ENCODE measurements around the gene IRGC. TPM values are rescaled to one million over a fixed set of nuclear protein-coding genes. Genes with fewer than 3 reads are reported as not detected.

IRGC gene
- total RNA-seq, 1 experiment from 2014 or later, result not detected

DNA sequence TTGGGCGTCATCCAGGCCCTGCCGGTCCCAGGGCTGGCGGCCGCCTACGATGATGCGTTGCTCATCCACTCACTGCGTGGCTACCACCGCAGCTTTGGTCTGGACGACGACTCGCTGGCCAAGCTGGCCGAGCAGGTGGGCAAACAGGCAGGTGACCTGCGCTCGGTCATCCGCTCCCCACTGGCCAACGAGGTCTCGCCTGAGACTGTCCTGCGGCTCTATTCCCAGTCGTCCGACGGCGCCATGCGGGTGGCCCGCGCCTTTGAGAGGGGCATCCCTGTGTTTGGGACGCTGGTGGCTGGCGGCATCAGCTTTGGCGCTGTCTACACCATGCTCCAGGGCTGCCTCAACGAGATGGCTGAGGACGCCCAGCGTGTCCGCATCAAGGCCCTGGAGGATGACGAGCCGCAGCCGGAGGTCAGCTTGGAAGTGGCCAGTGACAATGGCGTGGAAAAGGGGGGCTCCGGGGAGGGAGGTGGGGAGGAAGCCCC lies 3.5 kb downstream of the IRGC start:
- Histone ChIP-seq H2BK15ac (ENCODE audit: low read depth, low read length) (no peak overlapping the region), H4K91ac (ENCODE audit: insufficient read length, low read depth, low read length) (no peak overlapping the region), H4K20me1 (ENCODE audit: control insufficient read depth, insufficient read depth, insufficient read length) (no peaks in the 10 kb centered on the region), H3K18ac (ENCODE audit: insufficient read length, low read depth, low read length) (no peak overlapping the region), H2AK5ac (ENCODE audit: insufficient read length, low read length) (no peak overlapping the region), H2AFZ (ENCODE audit: low read length) (no peak overlapping the region), H3K56ac (ENCODE audit: insufficient read length, low read depth, low read length) (no peak overlapping the region), H3K27ac (ENCODE audit: insufficient read length, low read depth, low read length) (no peak overlapping the region), H3T11ph (ENCODE audit: low read length) (no peak overlapping the region), H4K5ac (ENCODE audit: insufficient read length, low read depth, low read length) (no peak overlapping the region), H3K79me1 (ENCODE audit: insufficient read depth, low read depth, low read length, poor library complexity, severe bottlenecking) (no peaks in the 10 kb centered on the region), H2BK12ac (ENCODE audit: insufficient read length, low read depth, low read length) (no peak overlapping the region), H3K4ac (ENCODE audit: low read depth, low read length) (no peak overlapping the region), H3K14ac (ENCODE audit: insufficient read depth, low read length) (no peak overlapping the region), H3K4me2 (ENCODE audit: insufficient read depth, insufficient read length, low read length) (no peak overlapping the region), H4K8ac (replicated peaks; ENCODE audit: insufficient read length, low read depth, low read length) (no peak overlapping the region), H2BK5ac (ENCODE audit: insufficient read length, low read length) (no peak overlapping the region), H3K23ac (ENCODE audit: insufficient read length, low read depth, low read length) (no peak overlapping the region), H3K27me3 (ENCODE audit: insufficient read depth, low read length) (no peaks in the 10 kb centered on the region), H2BK120ac (ENCODE audit: low read depth, low read length, poor library complexity, severe bottlenecking) (no peak overlapping the region), H3K9ac (ENCODE audit: extremely low read depth, insufficient read length, low read length) (no peak overlapping the region), H3K23me2 (ENCODE audit: insufficient read length, low read depth, low read length, poor library complexity, severe bottlenecking) (peaks cover 2% of the 10 kb centered on the region), H3K9me3 (ENCODE audit: control insufficient read depth, low read depth, low read length) (no peaks in the 10 kb centered on the region), H2BK20ac (ENCODE audit: low read depth, low read length, poor library complexity, severe bottlenecking) (no peak overlapping the region), H3K4me1 (ENCODE audit: insufficient read depth, low read length) (no peaks in the 10 kb centered on the region), H3K79me2 (ENCODE audit: insufficient read depth, low read length) (no peaks in the 10 kb centered on the region)
- no peak for DNase-seq
- Mint-ChIP-seq H3K27ac (no peak overlapping the region), H3K9me3 (no peaks in the 10 kb centered on the region), H3K4me3 (no peak overlapping the region), H3K4me1 (peaks cover 6 to 16% of the 10 kb centered on the region in 2 experiments; a peak in 3 of 4 replicates), H3K27me3 (ENCODE audit: low read depth) (peaks cover 10% of the 10 kb centered on the region), H3K36me3 (ENCODE audit: insufficient read depth in 1 of 3, low read depth in 3 of 3) (no peaks in the 10 kb centered on the region)
- TF ChIP-seq, protein P1, sequence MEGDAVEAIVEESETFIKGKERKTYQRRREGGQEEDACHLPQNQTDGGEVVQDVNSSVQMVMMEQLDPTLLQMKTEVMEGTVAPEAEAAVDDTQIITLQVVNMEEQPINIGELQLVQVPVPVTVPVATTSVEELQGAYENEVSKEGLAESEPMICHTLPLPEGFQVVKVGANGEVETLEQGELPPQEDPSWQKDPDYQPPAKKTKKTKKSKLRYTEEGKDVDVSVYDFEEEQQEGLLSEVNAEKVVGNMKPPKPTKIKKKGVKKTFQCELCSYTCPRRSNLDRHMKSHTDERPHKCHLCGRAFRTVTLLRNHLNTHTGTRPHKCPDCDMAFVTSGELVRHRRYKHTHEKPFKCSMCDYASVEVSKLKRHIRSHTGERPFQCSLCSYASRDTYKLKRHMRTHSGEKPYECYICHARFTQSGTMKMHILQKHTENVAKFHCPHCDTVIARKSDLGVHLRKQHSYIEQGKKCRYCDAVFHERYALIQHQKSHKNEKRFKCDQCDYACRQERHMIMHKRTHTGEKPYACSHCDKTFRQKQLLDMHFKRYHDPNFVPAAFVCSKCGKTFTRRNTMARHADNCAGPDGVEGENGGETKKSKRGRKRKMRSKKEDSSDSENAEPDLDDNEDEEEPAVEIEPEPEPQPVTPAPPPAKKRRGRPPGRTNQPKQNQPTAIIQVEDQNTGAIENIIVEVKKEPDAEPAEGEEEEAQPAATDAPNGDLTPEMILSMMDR (conservative IDR thresholded peaks at IDR 0.05), result no peak
- WGBS (ENCODE audit: extremely low coverage, insufficient read length, low lambda C conversion rate), result no CpG with 5 or more reads among the region's 37 CpGs

Data from H9 (cell line).